Prostate gland (tissue), 2 donors: ENCODE measurements around the gene INSM1. TPM values are rescaled to one million over a fixed set of nuclear protein-coding genes. Genes with fewer than 3 reads are reported as not detected.

ENCODE experiments used
- DNase-seq: peaks from one replicate; pipeline ENCODE4 v3.0.0-alpha.2; 2019; ENCODE audit warnings: low spot score
- H3K27ac ChIP-seq, 2 donors: fragments of 200-600 bp; sonication (generic); 2 replicates each; pipeline ENCODE4 v1.5.1; 2017 to 2019
- H3K27me3 ChIP-seq: fragments of 200-600 bp; sonication (generic); replicated peaks from 2 replicates; pipeline ENCODE4 v1.5.1; 2019; ENCODE audit not compliant: insufficient read depth
- H3K36me3 ChIP-seq, 2 donors: fragments of 200-600 bp; sonication (generic); 1 replicate in 1 of 2; 2 replicates in 1 of 2; pipeline versions ENCODE4 v1.5.1 to v1.8.1; 2017 to 2019
- H3K4me1 ChIP-seq: fragments of 200-600 bp; sonication (generic); replicated peaks from 2 replicates; pipeline ENCODE4 v1.5.1; 2019
- H3K4me3 ChIP-seq, 2 donors: fragments of 200-600 bp; sonication (generic); 2 replicates each; pipeline ENCODE4 v1.5.1; 2017 to 2019
- H3K9me3 ChIP-seq: fragments of 200-600 bp; sonication (generic); 2 replicates; pipeline ENCODE4 v1.5.1; 2017
- POLR2A ChIP-seq: fragments of 450-650 bp; IDR thresholded peaks from one replicate; pipeline ENCODE4 v1.6.1; 2016; ENCODE audit warnings: antibody characterized with exemption, mild to moderate bottlenecking
- POLR2AphosphoS5 ChIP-seq: sonication (generic); formaldehyde crosslinking; IDR thresholded peaks from one replicate; pipeline ENCODE4 v1.6.1; 2017; ENCODE audit warnings: antibody characterized with exemption
- WGBS: methylation state at CpG from one replicate; pipeline ENCODE4 v1.1.5; 2018; 5-methylcytosine and 5-hydroxymethylcytosine counted together
- intact Hi-C: fragments of 100-400 bp; cut with DNase I; formaldehyde crosslinking; loops from one replicate; pipeline ENCODE4 v1.14.2; 2022
- total RNA-seq, 2 donors: library from RNA; depleted of rRNA; stranded (reverse); fragments of >200 nt; gene quantifications; one replicate each; pipeline ENCODE4 v1.1.0, GENCODE V29; 2016
- TF ChIP-seq, protein P1 (sequence below), 4 experiments: fragments of 200-600 bp in 2 of 4; fragments of 450-650 bp in 2 of 4; sonication (generic) in 2 of 4; IDR thresholded peaks; 1 replicate in 3 of 4; 2 replicates in 1 of 4; pipeline ENCODE4 v1.5.1; 2016 to 2019; ENCODE audit warnings: antibody characterized with exemption in 4 of 4, mild to moderate bottlenecking in 2 of 4, moderate library complexity in 2 of 4

Gene INSM1
- total RNA-seq, 2 donors from 2014 or later, result 0.82 to 1.5 TPM

DNA sequence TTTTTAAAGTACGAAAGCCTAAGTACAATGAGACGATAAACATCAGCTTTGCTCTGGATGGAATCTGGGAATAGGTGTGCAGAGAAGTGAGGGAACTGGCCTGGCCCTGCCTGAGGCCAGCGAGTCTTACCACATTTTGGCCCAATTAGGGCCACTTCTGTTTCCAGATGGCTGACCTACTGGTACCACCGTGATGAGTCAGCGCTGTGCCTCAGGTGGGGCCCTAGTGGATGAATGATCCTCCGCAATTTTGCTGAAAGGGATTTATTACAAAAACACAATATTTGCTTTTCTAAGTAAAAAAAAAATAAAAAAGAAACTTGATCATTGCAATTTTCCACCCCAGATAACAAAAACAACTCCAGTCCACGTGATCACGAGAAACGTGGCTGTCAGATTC, 22.5 kb downstream of the INSM1 start:
- WGBS, result 94% methylated on average over 9 of the region's 9 CpGs
- Histone ChIP-seq H3K9me3 (no peaks in the 10 kb centered on the region), H3K27ac (no peak overlapping the region), H3K36me3 (no peaks in the 10 kb centered on the region), H3K4me1 (no peaks in the 10 kb centered on the region), H3K27me3 (no peaks in the 10 kb centered on the region), H3K4me3 (no peak overlapping the region)
- DNase-seq, result no peak
- intact Hi-C loops, result no loop called here
- TF ChIP-seq POLR2A (no peak), POLR2AphosphoS5 (no peak)
- TF ChIP-seq, protein P1, sequence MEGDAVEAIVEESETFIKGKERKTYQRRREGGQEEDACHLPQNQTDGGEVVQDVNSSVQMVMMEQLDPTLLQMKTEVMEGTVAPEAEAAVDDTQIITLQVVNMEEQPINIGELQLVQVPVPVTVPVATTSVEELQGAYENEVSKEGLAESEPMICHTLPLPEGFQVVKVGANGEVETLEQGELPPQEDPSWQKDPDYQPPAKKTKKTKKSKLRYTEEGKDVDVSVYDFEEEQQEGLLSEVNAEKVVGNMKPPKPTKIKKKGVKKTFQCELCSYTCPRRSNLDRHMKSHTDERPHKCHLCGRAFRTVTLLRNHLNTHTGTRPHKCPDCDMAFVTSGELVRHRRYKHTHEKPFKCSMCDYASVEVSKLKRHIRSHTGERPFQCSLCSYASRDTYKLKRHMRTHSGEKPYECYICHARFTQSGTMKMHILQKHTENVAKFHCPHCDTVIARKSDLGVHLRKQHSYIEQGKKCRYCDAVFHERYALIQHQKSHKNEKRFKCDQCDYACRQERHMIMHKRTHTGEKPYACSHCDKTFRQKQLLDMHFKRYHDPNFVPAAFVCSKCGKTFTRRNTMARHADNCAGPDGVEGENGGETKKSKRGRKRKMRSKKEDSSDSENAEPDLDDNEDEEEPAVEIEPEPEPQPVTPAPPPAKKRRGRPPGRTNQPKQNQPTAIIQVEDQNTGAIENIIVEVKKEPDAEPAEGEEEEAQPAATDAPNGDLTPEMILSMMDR (IDR thresholded peaks at IDR 0.05), result no peak

DNA sequence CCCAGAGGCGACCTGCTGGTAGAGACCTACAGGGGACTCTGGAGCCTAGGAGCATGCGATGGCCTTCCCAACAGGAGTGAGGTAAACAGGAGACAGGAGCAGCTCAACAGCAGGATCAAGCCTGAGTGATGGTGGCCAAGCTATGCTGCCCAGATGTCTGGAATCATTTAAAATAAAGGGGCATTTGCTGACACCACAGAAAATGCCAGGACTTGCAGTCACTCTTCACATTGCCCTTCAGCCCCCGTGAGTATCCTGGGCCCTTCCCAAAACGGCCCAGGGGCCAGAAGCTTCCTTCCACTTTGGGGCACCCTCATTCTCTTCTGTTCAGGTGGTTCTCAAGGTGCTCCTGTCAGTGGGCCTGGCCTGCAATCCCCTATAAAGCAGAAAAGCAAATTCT, 23.2 kb downstream of the INSM1 start:
- no peak overlapping the region for H3K27ac ChIP-seq
- intact Hi-C loops, result no loop called here
- WGBS, result 78% methylated on average over 4 of the region's 4 CpGs
- H3K4me1 ChIP-seq, result no peaks in the 10 kb centered on the region
- H3K4me3 ChIP-seq, result no peak overlapping the region
- no peak for DNase-seq
- H3K27me3 ChIP-seq, result no peaks in the 10 kb centered on the region
- no peak for TF ChIP-seq POLR2A
- TF ChIP-seq, protein P1 (IDR thresholded peaks at IDR 0.05), result no peak
- TF ChIP-seq POLR2AphosphoS5, result no peak
- H3K9me3 ChIP-seq, result no peaks in the 10 kb centered on the region
- no peaks in the 10 kb centered on the region for H3K36me3 ChIP-seq

DNA sequence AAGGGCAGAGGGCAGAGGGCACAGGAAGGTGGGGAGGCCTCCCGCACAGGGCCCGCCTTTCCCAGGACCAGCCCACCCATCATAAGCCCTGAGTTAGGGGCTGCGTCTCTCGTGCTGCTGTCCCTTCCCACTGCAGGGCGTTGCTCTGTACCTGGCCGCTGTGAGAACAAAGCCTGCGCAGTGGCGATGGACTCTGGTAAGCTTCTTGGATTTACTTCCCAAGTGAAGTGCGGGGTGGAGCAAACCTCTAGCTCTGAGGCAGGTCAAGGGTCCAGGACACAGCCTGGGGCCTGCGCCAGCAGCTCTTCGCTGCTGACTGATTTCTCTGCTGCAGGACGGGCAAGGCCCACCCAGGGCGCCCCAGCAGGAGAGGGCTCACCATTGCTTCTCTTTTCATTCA, 23.9 kb downstream of the INSM1 start:
- DNase-seq, result no peak
- TF ChIP-seq, protein P1 (IDR thresholded peaks at IDR 0.05), result no peak
- no peak for TF ChIP-seq POLR2A
- no peak for TF ChIP-seq POLR2AphosphoS5
- Histone ChIP-seq H3K4me1 (no peaks in the 10 kb centered on the region), H3K36me3 (no peaks in the 10 kb centered on the region), H3K4me3 (no peak overlapping the region), H3K27ac (no peak overlapping the region), H3K27me3 (no peaks in the 10 kb centered on the region), H3K9me3 (no peaks in the 10 kb centered on the region)
- intact Hi-C loops, result no loop called here
- WGBS, result 89% methylated on average over 13 of the region's 13 CpGs

DNA sequence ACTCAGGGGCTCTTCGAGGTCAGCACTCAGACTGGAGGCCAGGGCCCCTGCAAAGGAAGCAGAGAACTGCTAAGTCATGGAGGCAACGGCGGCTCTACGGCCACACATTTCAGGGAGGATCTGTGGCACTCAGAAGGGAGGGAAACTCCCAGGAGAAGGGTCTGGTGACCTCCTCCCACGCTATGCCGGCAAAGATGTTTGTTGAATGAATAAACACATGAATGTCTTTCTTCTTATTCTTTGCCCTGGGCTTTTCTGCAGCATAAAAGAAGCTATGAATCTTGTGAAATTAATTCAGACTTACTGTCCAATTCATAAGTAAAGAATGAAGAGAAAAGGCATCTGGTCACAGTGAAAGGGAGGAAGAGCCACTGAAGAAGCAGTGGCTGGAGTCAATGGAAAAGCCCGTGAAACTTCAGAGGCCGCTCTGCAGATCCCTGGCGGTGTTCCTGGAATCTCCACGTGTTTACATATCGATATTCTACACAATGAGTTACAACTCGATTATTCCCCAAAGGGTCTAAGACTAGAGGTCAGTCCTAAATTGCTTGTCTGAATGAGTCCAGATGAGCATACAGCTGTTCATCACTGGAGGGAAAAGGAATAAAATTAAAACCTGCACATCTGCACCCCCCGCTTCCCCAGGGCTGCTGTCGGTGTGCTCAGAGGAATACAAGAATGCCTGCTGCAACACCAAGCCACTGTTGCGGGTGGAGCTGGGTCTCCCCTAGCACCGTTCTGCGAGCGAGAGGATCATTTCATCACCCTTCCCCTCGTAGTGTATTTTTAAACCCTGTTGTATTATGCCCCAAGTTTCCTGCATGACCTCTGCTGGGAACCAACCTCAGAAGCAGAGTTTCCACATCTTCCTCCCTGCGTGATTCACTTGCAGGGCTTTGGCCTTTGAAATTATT, 25.6 kb downstream of the INSM1 start:
- DNase-seq, result no peak
- no peaks in the 10 kb centered on the region for H3K4me1 ChIP-seq
- no peaks in the 10 kb centered on the region for H3K9me3 ChIP-seq
- H3K4me3 ChIP-seq, result no peak overlapping the region
- H3K27ac ChIP-seq, result no peak overlapping the region
- H3K36me3 ChIP-seq, result no peaks in the 10 kb centered on the region
- no peak for TF ChIP-seq POLR2AphosphoS5
- TF ChIP-seq, protein P1 (IDR thresholded peaks at IDR 0.05), result no peak
- TF ChIP-seq POLR2A, result no peak
- H3K27me3 ChIP-seq, result no peaks in the 10 kb centered on the region
- 80% methylated on average over 20 of the region's 20 CpGs for WGBS
- intact Hi-C loops, result no loop called here

DNA sequence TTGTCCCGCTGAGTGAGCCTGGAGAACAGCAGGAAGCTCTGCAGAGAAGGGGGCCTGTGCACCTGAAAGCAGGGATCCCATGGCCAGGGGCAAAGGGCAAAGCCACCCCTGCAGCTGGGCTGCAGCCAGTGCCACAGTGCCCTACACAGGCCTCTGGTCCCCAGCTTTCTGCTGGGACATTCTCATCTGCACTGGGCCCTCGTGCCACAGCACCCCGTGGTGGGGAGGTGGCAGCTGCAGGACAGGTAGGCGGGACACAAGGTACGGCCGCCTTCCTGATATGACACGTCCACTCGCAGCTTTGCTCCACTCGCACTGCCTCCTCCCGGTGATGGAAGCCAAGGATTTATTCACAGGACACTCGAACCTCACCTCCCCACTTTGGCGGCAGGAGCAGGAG, 27.2 kb downstream of the INSM1 start:
- 96% methylated on average over 12 of the region's 12 CpGs for WGBS
- TF ChIP-seq, protein P1 (IDR thresholded peaks at IDR 0.05), result no peak
- TF ChIP-seq POLR2AphosphoS5, result no peak
- no peak for TF ChIP-seq POLR2A

More for the DNA sequence above, 27.2 kb downstream of the INSM1 start:
- no peak overlapping the region for H3K27ac ChIP-seq
- H3K27me3 ChIP-seq, result no peaks in the 10 kb centered on the region
- no peak overlapping the region for H3K4me3 ChIP-seq
- H3K36me3 ChIP-seq, result no peaks in the 10 kb centered on the region
- no peaks in the 10 kb centered on the region for H3K4me1 ChIP-seq
- H3K9me3 ChIP-seq, result no peaks in the 10 kb centered on the region
- DNase-seq, result no peak
- intact Hi-C loops, result no loop called here
